Anterior cingulate cortex (tissue), 58 donors: ENCODE measurements around the gene ADAMTSL2.

Experiments used
- DNase-seq, 58 donors: peaks; one replicate each; lab custom pipeline; 2025; lab: John Stamatoyannopoulos, UW

Gene ADAMTSL2

DNA sequence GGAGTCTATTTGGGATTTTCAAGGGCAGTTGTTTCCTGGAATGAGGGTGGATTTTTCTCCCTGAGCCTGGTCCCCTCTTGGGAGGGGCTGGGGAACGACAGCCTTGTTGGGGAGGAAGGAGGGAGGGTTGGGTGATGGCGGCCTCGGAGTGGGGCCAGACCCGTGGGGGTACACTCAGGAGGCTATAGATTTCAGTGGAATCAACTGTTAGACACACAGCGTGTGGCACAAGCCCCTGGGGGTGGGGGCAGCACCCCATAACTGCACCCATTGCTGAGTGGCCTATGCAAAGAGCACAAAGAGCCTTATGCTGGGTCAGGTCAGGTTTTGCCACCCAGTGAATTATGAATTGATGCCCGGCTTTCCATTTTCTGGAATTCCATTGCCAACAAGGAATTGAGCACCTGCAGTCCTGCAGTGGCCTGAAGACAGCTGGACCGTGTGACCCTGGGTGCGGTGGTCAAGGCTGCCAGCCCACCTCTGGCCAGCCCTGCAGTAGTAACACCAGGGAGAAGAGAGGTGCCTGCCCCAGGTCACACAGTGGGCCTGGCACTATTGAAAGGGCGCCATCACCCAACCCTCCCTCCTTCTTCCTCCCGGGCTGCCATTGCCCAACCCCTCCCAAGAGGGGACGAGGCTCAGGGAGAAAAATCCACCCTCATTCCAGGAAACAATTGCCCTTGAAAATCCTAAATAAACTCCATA, 18.1 kb upstream of the ADAMTSL2 start:
- no peak for DNase-seq

DNA sequence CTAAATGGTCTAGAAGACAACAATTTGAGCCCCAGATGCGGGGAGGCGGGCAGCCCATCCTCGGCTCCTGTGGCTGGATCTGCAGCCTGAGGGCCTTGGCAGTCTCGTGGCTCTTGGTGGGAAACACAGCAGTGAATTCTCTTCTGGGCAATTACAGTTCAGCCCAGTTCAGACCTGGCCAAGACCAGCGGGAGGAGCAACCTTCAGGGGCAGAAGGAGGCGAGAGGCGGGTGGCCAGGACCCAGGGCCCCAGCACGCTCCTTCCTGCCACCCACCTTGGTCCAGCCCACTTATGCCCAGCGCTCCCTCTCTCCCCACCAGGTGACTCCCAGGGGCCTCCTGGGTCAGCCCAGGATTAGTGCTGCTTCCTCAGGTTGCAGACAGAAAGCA, 17.5 kb upstream of the ADAMTSL2 start:
- no peak for DNase-seq

DNA sequence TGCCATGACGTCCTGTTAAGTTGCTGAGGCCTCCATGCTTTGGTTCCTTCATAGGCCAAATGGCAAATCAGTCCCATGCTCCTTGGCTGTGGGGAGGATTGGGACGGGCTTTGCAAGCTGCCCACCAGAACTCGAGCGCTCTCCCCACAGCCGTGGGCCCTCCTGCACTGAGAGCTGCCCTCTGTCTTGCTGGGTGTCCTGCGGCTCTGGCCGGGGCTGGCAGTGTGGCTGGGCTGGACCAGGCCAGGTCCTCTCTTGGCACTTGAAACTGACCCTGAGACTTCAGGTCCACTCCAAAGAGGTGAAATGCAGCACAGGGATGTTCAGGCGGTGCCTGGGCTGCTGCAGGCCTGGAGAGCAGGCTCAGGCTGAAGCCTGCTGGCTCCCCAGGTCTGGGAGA, 16.8 kb upstream of the ADAMTSL2 start:
- DNase-seq, result no peak

DNA sequence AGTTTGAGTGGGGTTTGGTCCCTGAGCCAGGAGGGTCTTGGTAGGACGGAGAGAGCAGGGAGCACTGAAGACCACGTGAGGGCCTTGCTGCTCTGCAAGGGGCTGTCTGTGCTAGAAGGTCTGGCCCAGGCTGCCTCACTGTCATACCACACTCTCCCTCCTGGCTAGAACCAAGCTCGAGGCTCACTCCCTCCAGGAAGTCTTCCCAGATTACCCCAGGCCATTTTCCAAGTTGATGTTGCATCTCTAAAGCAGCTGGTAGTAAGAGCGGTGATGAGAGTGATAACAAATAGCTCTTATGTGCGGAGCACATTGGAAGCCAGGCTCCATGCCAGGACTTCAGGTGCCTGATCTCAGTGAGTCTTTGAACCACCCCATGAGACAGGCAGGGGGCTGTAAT, 16.3 kb upstream of the ADAMTSL2 start:
- DNase-seq, result no peak

DNA sequence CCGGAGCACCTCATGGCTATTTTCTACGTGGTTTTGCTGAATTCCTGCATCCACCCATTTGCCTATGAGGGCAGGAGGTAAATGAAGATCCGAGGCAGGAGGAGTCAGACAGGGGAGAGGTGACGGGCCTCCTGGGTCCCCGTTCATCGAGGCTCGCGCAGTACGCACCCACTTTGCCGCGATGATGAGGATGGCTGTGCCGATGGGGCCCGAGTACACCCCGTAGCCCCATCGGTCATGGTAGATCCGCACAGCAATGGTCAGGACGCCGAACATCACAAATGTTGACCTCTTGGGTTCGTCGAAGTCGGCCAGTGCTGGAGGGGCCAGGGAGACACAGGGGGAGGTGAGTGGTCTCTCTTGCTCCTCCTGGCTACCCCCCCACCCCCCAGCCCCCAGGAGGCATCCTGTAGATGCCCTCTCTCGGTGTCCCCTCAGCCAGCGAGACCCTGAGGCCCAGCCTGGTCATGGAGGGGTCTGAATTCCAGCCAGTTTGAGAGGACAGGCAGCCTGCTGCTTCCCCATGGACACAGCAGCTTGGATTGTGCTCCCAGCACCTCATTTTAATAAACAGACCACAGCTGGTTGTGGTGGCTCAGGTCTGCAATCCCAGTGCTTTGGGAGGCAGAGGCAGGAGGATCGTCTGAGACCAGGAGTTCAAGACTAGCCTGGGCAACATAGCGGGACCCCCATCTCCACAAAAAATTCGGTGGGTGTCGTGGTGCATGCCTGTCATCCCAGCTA, 15.6 kb upstream of the ADAMTSL2 start:
- no peak for DNase-seq

DNA sequence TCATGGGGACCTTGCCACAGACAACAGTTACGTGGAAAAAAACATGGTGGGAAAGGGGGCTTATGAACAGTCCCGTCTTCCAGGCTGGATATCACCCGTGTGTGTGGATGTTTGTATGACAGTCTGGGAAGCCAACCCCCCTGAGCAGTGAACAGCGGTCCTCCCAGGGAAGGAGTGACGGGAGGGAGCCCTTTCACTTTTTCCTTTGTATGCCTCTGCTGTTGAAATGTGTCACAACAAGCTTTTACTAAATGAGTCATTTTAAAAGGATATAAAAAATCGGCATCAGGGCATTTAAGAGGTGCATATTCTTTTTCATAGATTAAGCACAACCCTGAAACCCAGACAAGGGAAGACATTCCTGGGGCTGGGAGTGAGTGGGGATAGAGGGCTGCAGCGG, 14.8 kb upstream of the ADAMTSL2 start:
- DNase-seq, result no peak

DNA sequence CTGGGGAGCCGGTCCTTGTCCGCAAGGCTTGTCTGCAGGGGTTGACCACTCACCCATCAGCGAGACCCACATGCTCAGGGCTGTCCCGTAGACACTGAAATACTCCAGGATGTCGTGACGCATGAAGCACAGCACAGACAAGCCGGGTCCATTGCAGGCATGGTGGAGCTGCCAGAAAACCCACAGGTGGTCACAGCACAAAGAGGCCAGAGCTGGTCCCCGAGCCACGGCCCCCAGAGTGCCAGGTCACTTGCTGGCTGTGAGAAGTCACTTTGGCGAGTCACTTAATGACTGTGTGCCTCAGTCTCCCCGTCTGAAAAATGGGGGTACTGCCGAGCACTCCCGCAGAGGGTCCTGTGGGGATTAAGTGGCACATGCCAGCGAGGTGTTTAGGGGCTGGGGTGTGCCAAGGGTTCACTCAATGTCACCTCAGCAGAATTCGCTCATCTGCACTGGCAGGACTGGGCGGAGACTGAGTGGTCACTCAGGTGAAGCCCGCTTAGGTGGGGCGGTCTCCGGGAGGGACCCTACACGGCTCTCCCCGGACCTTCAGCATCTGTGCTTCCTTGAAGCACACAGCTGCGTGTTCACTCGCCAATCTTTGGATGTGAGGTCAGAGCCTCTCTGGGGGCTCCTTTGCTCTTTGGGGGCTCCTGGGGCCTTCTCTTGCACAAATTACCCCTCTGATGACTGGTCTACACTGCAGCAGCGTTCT, 14.2 kb upstream of the ADAMTSL2 start:
- DNase-seq, result no peak

DNA sequence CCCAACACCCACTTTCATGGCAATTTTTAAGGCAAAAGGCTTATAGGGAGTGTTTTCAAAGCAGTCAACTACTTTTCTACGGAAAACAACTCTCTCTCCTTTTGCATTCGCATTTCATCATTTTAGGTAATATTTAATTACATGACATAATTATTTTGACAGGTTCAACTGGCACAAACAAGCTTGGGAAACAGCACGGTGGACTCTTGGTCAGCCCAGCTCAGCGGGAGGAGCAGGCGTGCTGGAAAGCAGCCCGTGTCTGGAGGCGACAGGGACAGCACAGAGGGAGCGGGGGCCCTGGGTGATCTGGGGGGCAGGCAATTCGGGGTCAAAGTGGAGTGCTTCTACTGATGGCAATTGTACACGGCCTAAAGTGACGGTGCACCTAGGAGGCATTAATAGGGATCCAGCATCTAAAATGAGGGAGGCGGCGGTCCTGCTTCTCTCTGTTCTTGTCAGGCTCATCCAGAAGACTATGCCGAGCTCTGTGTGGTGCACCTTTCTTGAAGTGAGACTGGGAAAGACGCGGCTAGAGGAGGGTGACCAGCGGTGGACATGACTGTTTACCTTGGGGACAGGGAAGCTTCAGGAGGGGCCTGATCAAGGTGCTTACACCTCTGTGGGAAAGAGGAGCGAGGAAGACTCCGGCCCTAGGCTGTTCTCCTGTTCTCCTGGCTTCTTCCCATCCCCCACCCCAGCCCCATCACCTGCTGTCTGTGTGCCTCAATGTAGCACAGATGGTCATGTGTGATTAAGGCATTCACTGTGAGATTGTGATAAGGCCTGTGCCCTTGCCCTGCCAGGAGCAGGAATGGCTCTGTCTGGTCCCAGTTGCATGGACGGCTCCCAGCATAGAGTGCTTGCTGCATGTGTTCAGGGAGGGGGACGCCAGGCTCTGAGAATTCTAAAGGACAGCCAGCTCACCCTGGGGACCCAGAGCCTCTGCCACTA, 13.1 kb upstream of the ADAMTSL2 start:
- DNase-seq, result peak in 30 of 58 donors; percentile 11 to 72 (median 44)

DNA sequence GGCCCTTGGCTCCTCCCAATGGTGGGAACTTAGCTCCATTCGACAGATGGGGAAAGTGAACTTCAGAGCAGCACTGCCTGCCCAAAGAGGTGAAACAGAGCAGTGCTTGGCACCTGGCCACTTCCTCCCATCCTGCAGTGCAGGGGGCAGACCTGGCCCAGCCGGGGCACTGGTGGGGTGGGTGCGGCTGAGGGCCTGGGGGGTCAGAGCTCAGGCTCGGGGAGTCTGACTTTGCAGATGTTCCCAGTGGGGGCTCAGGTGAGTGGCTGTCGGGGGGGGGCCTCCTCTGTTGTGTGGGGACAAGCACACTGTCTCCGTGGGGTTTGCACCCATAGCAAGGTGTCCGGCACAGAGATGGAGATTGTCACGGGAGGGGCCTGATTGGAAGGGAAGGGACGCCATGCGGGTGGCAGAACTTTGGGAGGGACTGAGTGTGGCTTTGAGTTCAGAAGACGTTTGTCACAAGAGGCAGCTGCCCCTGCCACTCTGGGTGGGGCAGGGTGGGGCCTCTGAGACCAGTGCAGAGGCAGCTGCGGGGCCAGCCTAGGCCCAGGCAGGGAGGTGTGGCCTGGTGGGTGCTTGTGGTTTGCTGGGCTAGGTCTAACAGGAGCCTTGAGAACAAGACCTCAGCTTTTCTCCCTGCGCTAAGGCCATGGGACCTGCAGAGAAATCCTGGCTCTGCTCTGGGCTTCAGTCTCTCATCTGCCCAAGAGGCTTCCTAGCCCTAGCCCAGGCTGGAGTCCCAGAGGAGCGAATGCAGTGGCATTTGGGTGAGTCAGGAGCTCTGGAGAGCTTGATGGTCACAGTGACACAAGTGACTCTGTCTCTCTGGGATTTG, 12.2 kb upstream of the ADAMTSL2 start:
- no peak for DNase-seq

DNA sequence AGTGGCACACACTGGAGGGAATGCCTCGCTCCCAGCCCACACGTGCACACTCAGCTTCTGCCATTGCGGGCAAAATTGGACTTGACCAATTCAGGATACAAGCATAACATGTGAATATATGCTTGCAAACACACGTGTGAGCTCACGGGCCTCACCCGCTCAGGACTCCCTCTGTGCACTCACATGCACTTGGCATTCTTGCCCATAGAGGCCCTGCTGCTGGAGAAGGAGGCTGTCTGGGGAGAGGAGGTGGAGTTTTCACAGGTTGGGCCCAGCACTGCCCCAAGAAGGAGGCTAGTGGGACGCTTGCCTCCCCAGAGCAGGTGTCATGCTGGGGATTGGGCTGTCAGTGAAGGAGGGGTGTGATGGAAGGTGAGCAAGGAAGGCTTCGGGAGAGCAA, 11.4 kb upstream of the ADAMTSL2 start:
- no peak for DNase-seq

DNA sequence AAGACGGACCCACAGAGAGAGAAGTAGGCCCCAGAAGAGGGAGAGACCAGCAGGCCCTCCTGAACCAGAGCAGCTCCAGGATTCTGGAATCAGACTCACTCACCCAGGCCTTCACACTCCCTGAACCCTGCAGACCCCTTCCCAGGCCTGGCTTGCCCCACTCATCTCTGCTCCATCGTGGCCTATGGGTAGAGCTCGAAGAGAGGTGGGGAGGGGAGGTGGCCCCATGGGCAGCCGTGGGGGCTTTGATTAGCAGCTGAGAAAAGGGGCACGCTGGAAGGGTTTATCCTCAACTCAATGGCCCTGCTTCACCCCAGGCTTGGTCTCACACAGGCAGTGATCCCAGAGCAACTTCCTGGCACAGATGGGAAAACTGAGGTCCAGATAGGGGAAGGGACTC, 10.4 kb upstream of the ADAMTSL2 start:
- DNase-seq, result no peak

DNA sequence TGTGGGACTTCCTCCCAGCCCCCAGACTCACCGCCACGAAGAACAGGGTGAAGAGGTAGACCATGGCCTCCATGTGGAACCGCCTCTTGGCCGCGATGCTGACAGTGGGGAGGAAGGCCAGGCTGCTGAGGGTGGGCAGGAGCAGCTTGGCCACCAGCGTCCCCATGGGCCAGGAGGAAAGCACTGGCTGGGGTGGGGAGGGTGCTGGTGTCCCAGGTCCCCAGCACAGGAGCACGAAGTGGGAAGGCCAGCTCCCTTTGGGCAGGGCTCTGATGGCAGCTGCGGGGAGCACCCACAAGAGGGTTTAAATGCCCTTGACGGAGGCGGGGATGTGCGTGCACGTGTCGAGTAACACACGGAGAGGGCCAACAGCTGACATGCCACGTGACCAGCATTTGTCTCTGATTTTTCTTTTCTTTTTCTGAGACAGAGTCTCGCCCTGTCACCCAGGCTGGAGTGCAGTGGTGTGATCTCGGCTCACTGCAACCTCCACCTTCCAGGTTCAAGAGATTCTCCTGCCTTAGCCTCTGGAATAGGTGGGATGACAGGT, 9.8 kb upstream of the ADAMTSL2 start, which contains the start of gene MYMK:
Gene MYMK, minus strand, starts transcription at position 281 of the 550 bp plus-strand sequence. Its CDS starts 115 bp downstream, at position 166.
- no peak for DNase-seq

DNA sequence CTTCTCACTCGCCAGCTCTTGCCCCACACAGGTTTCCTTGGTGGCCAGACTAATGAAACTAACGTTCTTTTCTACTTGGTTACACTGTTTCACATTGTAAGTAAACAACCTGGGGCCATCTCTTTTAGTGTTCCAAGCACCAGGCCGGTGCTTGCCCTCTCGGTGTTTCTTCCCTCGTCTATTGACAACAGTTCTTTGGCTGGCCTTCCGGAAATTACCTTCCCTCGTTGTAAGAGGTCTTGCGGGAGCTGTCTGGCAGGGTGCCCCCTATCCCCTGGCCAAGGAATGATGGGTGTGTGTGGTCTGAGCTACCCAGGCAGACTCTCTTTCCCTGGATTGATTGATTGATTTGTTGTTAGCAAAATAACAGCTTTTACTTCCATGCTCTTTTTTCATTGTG, 8.8 kb upstream of the ADAMTSL2 start:
- no peak for DNase-seq

DNA sequence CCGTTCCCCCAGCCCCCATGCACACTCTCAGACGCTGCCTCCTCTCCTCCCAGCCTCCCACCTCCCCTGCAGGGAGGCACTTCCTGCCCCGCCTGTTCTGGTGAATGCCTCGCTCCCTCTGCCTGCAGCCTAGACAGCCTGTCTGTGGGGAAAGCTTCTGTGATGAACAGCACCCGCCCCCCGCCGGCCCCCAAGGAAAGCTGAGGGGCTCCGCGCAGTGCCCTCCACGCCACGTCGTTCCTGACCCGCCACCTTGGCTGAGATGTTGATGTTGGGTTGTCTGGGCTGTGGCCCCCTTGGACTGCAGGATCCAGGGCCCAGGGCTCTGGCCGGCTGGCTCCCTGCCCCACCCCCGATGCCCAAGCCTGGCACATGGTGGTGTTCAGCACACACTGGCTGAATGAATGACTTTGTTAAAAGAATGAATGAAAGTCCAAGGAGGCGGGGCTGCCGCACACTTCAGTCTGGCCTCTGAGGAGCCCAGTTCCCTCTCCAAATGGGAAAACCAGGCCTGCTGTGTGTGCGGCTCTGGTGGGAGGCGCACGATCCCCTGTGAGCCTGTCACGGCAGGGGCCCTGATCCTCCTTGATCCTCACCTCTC, 7.7 kb upstream of the ADAMTSL2 start:
- DNase-seq, result peak in 48 of 58 donors; percentile 32 to 89 (median 66)

DNA sequence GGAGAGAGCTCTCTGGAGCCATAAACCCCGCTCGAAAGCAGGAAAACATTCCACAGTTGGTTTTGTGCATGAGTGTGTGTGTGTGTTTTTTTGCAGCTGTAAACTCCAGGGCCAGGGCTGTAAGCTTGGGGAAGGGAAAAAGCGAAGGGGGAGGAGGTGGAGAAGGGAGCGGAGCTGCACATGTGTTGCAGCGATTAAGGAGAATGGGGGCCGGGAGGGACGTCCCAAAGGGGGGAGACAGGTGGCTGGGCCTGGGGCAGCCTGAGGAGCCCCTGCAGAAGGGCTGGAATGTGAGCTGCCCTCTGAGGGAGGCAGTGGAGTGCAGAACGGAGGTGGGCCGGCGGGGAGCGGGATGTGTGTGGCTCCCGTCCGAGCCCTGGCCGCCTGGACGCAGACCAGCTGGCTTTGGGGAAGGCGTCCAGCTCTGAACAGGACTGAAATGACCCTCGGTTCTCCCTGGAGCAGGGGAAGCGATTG, 7.0 kb upstream of the ADAMTSL2 start:
- peak in 32 of 58 donors; percentile 18 to 73 (median 38) for DNase-seq

DNA sequence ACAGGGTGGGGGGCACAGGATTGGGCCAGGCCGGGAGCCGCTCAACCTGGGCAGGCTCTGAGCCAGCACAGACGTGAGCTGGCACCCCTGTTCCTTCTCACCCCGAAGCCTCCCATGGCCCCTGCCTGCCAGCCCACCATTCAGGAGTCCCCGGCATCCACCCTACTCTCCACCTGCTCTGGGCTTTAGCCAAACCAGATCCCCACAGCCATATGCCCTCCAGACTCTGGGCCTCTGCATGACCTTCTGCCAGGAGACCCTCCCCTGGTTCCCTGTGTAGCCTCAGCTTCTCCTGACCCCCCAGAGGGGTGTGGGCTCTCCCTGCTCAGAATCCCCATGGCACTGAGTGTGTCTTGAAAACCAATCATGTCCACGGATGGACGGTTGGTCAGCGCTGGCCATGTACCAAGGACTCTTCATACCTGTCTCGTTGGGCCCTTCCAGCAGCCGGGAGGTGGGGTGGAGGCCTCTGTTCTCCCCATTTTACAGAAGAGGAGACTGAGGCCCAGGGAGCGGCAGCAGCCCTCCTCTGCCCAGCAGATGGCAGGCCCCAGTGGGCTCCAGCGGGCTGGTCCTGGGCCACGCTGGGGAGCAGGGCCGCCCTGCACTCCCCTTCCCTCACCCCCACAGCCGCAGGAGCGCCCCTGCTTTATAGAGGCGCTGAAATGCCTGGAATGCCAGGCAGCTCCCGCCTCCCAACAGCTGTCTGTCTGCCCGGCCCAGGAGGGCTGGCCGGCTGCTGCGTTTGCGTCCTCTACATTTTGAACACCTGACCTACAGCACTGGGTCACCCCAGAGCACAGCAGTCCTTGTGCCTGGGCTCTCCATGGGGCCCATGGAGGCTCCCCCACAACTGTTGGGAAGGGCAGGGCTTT, 6.3 kb upstream of the ADAMTSL2 start:
- DNase-seq, result no peak

DNA sequence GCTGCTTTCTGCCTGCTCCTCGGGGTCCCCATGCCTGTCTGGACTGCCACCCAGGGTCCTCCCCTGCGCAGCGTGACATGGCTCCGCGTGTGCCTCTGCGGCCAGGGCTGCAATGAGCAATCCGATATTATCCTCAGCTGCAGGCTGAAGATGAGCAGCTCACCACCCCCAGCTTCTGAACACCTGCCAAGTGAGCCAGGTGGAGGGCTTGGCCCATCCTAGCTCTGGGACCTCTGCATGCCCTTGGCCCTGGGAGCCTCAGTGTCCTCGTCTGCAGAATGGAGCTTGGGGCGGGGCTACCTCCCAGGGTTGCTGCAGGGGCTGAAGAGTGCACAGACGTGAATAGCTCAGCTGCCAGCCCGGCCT, 5.6 kb upstream of the ADAMTSL2 start:
- no peak for DNase-seq

DNA sequence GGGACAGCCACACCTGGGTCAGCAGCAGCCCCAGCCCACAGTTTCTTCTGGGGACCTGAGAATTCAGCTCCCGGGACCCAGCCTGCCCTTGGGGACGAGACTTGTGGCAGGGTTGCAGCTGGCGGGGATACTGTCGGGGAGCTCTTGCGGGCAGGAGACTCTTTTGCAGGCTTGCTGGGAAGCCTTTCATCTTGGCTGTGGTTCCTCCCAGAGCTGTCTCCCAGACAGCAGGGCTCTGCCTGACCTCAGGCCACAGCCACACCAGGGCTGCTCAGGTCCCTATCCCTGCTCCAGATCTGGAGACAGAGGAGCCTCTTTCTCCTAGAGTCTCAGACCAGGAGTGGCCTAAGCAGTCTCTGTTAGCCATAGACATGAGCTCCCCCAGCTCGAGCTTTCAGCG, 5.0 kb upstream of the ADAMTSL2 start:
- no peak for DNase-seq
